Measurements from ENCODE around the gene NAA38. TPM values are rescaled to one million over a fixed set of nuclear protein-coding genes. Genes with fewer than 3 reads are reported as not detected.

Gene NAA38
- total RNA-seq, 1 experiment from 2014 or later, result 46.3 TPM

DNA sequence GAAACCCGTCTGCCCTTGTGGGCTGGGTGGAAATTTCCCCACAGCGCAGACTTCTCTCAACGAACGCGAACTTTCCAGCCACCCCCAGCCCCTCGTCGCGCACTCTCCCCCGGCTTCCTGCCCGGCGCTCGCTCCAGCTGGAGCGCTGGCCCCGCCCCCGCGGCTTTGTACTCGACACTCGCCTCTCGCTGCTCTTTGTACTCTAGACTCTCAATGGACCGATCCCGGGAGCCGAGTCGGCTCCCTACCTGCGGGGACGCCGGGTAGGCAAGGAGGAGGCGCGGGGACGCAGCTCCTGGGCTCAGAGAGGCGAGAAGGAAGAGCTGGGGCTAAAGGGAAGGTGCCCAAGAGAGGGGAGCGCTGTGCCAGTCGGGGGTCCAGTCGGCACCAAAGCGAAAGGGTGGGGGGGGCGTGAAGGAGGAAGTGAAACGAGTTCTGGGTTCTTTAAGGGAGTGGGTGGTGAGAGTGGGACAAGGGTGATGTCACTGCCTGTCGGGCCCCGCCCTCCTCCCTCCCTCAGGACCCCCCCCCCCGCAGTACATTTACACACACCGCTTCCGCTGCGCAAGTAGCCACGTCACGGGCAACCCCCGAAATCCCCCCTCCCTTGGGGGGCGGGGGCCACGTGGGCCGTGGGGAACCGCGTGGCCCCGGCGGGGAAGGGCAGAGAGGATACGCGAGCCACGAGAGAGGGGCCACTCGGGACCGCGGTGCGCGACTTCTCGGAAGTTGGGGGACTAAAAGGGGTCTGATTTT, 13.6 kb downstream of the NAA38 start:
- TF ChIP-seq GABPB1 (CRISPR knock-in tag; IDR thresholded peaks at IDR 0.05), result peak; percentile 15; the same call in 1 of the 2 replicates
- no peak for TF ChIP-seq MLX (CRISPR knock-in tag; IDR thresholded peaks at IDR 0.05)
- TF ChIP-seq, protein P1, sequence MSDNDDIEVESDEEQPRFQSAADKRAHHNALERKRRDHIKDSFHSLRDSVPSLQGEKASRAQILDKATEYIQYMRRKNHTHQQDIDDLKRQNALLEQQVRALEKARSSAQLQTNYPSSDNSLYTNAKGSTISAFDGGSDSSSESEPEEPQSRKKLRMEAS (CRISPR knock-in tag; IDR thresholded peaks at IDR 0.05), result peak; percentile 13; the same call in 1 of the 2 replicates
- TF ChIP-seq PRDM15 (CRISPR knock-in tag; IDR thresholded peaks at IDR 0.05), result peak; percentile 48
- TF ChIP-seq ARID4B (CRISPR knock-in tag; IDR thresholded peaks at IDR 0.05; ENCODE audit: borderline replicate concordance), result peak; percentile 75; the same call in 1 of the 2 replicates
- POLR2A ChIA-PET, result interaction anchor here (0.6 to 0.8 kb wide), 2 partner anchors 10 to 31 kb away, joined by 3 to 4 read pairs; no protein-coding TSS in a partner anchor
- DNase-seq (ENCODE audit: low spot score) (peak; percentile 87), ATAC-seq (peak; percentile 18)
- peak overlapping the region; percentile 81 for H3K4me3 Mint-ChIP-seq
- H3K9me3 Mint-ChIP-seq, result no peaks in the 10 kb centered on the region
- no peaks in the 10 kb centered on the region for H3K36me3 Mint-ChIP-seq
- CTCF ChIA-PET, result interaction anchor here (0.9 to 7.0 kb wide), 8 partner anchors 8 to 236 kb away, joined by 3 to 66 read pairs (median 8); partner anchors contain the start of genes CYB5D1, KDM6B and NAA38
- peak overlapping the region; percentile 90 for H3K27ac Mint-ChIP-seq
- peaks cover 28% of the 10 kb centered on the region for H3K4me1 Mint-ChIP-seq
- H3K27me3 Mint-ChIP-seq (ENCODE audit: low read depth), result peaks cover 47% of the 10 kb centered on the region

GRCh38 chr17:7843257-7843535, 14.2 kb downstream of the NAA38 start:
- ChIA-PET CTCF (interaction anchor here (0.9 to 7.0 kb wide), 7 partner anchors 8 to 236 kb away, joined by 3 to 66 read pairs (median 7); partner anchors contain the start of gene KDM6B), POLR2A (interaction anchor here (0.6 to 0.8 kb wide), 2 partner anchors 10 to 31 kb away, joined by 3 to 4 read pairs; no protein-coding TSS in a partner anchor)
- peak; percentile 1; the same call in 1 of the 2 replicates for ATAC-seq
- H3K4me1 Mint-ChIP-seq, result peaks cover 33% of the 10 kb centered on the region
- no peaks in the 10 kb centered on the region for H3K36me3 Mint-ChIP-seq
- TF ChIP-seq ESRRA (CRISPR knock-in tag; IDR thresholded peaks at IDR 0.05; ENCODE audit: borderline replicate concordance) (0 out of 2 replicates have a peak, but pooled peaks have one; percentile 12), MXD4 (CRISPR knock-in tag; IDR thresholded peaks at IDR 0.05; ENCODE audit: borderline replicate concordance) (no peak), FOXP1 (CRISPR knock-in tag; IDR thresholded peaks at IDR 0.05; ENCODE audit: borderline replicate concordance) (peak; percentile 8; the same call in 1 of the 2 replicates)
- TF ChIP-seq, protein P2, sequence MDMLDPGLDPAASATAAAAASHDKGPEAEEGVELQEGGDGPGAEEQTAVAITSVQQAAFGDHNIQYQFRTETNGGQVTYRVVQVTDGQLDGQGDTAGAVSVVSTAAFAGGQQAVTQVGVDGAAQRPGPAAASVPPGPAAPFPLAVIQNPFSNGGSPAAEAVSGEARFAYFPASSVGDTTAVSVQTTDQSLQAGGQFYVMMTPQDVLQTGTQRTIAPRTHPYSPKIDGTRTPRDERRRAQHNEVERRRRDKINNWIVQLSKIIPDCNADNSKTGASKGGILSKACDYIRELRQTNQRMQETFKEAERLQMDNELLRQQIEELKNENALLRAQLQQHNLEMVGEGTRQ (CRISPR knock-in tag; IDR thresholded peaks at IDR 0.05), result 0 out of 2 replicates have a peak, but pooled peaks have one; percentile 40
- TF ChIP-seq, protein P3, sequence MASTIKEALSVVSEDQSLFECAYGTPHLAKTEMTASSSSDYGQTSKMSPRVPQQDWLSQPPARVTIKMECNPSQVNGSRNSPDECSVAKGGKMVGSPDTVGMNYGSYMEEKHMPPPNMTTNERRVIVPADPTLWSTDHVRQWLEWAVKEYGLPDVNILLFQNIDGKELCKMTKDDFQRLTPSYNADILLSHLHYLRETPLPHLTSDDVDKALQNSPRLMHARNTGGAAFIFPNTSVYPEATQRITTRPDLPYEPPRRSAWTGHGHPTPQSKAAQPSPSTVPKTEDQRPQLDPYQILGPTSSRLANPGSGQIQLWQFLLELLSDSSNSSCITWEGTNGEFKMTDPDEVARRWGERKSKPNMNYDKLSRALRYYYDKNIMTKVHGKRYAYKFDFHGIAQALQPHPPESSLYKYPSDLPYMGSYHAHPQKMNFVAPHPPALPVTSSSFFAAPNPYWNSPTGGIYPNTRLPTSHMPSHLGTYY (CRISPR knock-in tag; IDR thresholded peaks at IDR 0.05), result no peak
- H3K9me3 Mint-ChIP-seq, result no peaks in the 10 kb centered on the region
- no peak overlapping the region for H3K27ac Mint-ChIP-seq
- no peak for DNase-seq (ENCODE audit: low spot score)
- H3K4me3 Mint-ChIP-seq, result peak overlapping the region; percentile 81
- H3K27me3 Mint-ChIP-seq (ENCODE audit: low read depth), result peaks cover 51% of the 10 kb centered on the region

Measured in WTC11 (cell line).